Right atrium auricular region (tissue), 2 donors: Measurements from ENCODE around the gene CEACAM6. TPM values are rescaled to one million over a fixed set of nuclear protein-coding genes. Genes with fewer than 3 reads are reported as not detected.
A peak's percentile ranks its signal among the peaks of the same experiment; 100 is the strongest.
"Not testable (repeated sequence)": the region's sequence is repeated elsewhere in the genome, so short reads cannot be mapped to it uniquely, and the experiment has no call there.

ENCODE experiments used
- DNase-seq: peaks from one replicate; pipeline ENCODE4 v3.0.0-alpha.2; 2019; ENCODE audit warnings: low spot score
- H3K27ac ChIP-seq, 2 donors: fragments of 200-600 bp; sonication (generic); 1 replicate in 1 of 2; 2 replicates in 1 of 2; pipeline ENCODE4 v1.5.1; 2016 to 2019
- H3K27me3 ChIP-seq, 2 donors: fragments of 200-600 bp; sonication (generic); one replicate each; pipeline versions ENCODE4 v1.5.1 to v1.6.0; 2017 to 2019
- H3K36me3 ChIP-seq: fragments of 200-600 bp; sonication (generic); one replicate; pipeline ENCODE4 v1.5.1; 2016
- H3K4me1 ChIP-seq, 2 donors: fragments of 200-600 bp; sonication (generic); one replicate each; pipeline versions ENCODE4 v1.5.1 to v1.6.0; 2017 to 2019
- H3K4me3 ChIP-seq, 2 donors: fragments of 200-600 bp; sonication (generic); 1 replicate in 1 of 2; 2 replicates in 1 of 2; pipeline ENCODE4 v1.5.1; 2017 to 2019; ENCODE audit warnings: mild to moderate bottlenecking in 1 of 2, moderate library complexity in 1 of 2
- H3K9me3 ChIP-seq, 2 donors: fragments of 200-600 bp; sonication (generic); one replicate each; pipeline ENCODE4 v1.5.1; 2019
- CTCF ChIP-seq, 2 donors: fragments of 200-600 bp; sonication (generic); IDR thresholded peaks; one replicate each; pipeline ENCODE4 v1.5.1; 2019; ENCODE audit warnings: antibody characterized with exemption in 2 of 2
- total RNA-seq, 2 donors: library from RNA; depleted of rRNA; stranded (reverse); fragments of >200 nt; gene quantifications; one replicate each; pipeline ENCODE4 v1.1.0, GENCODE V29; 2016

The CEACAM6 gene
- total RNA-seq, 2 donors from 2014 or later: not detected

- Histone ChIP-seq H3K9me3 (no peaks in the 10 kb centered on the region), H3K27ac (no peak overlapping the region), H3K4me1 (no peaks in the 10 kb centered on the region), H3K27me3 (peaks cover 0 to 7% of the 10 kb centered on the region in 2 donors), H3K36me3 (no peaks in the 10 kb centered on the region), H3K4me3 (no peak overlapping the region)
- no peak for DNase-seq
- no peak for TF ChIP-seq CTCF (IDR thresholded peaks at IDR 0.05)
Measured at GRCh38 chr19:41784743-41785142, 29.4 kb downstream of the CEACAM6 start.

- Histone ChIP-seq H3K9me3 (no peaks in the 10 kb centered on the region), H3K27ac (no peak overlapping the region), H3K4me3 (no peak overlapping the region), H3K36me3 (no peaks in the 10 kb centered on the region), H3K4me1 (no peaks in the 10 kb centered on the region), H3K27me3 (peaks cover 0 to 7% of the 10 kb centered on the region in 2 donors)
- peak; percentile 63 for DNase-seq
- TF ChIP-seq CTCF (IDR thresholded peaks at IDR 0.05): peak; percentile 38 to 74
Measured at GRCh38 chr19:41785653-41786052, 30.3 kb downstream of the CEACAM6 start.

- DNase-seq: no peak
- peaks cover 0 to 7% of the 10 kb centered on the region in 2 donors for H3K27me3 ChIP-seq
- H3K4me3 ChIP-seq: no peak overlapping the region
- H3K36me3 ChIP-seq: no peaks in the 10 kb centered on the region
- TF ChIP-seq CTCF (IDR thresholded peaks at IDR 0.05): no peak
- no peaks in the 10 kb centered on the region for H3K4me1 ChIP-seq
- H3K9me3 ChIP-seq: no peaks in the 10 kb centered on the region
- no peak overlapping the region for H3K27ac ChIP-seq
Measured at GRCh38 chr19:41787055-41787454, 31.7 kb downstream of the CEACAM6 start.

GRCh38 chr19:41788518-41788917 is 33.2 kb downstream of the CEACAM6 start:
- not testable (repeated sequence) for H3K4me1 ChIP-seq, H3K27me3 ChIP-seq, H3K4me3 ChIP-seq, H3K36me3 ChIP-seq, DNase-seq, H3K9me3 ChIP-seq, H3K27ac ChIP-seq

- H3K36me3 ChIP-seq, H3K9me3 ChIP-seq, H3K27ac ChIP-seq, H3K27me3 ChIP-seq, DNase-seq, H3K4me1 ChIP-seq, H3K4me3 ChIP-seq: not testable (repeated sequence)
Measured at GRCh38 chr19:41789053-41789452, 33.7 kb downstream of the CEACAM6 start.

GRCh38 chr19:41792513-41793413 is 37.4 kb downstream of the CEACAM6 start:
- Histone ChIP-seq H3K9me3 (no peaks in the 10 kb centered on the region), H3K4me3 (no peak overlapping the region), H3K4me1 (no peaks in the 10 kb centered on the region), H3K27ac (no peak overlapping the region), H3K27me3 (no peaks in the 10 kb centered on the region), H3K36me3 (no peaks in the 10 kb centered on the region)
- no peak for DNase-seq
- peak; percentile 28 to 63 for TF ChIP-seq CTCF (IDR thresholded peaks at IDR 0.05)

- Histone ChIP-seq H3K9me3 (no peaks in the 10 kb centered on the region), H3K27ac (no peak overlapping the region), H3K27me3 (no peaks in the 10 kb centered on the region), H3K36me3 (no peaks in the 10 kb centered on the region), H3K4me3 (no peak overlapping the region), H3K4me1 (no peaks in the 10 kb centered on the region)
- DNase-seq: no peak
- TF ChIP-seq CTCF (IDR thresholded peaks at IDR 0.05): no peak
Measured at GRCh38 chr19:41793414-41793727, 38.0 kb downstream of the CEACAM6 start.
